AG10803 (cell line): ENCODE results near the gene WDFY4.

ENCODE experiments used
- DNase-seq: peaks from one replicate; pipeline ENCODE4 v3.0.0; 2010; ENCODE audit warnings: low read depth
- H3K4me3 ChIP-seq: 2 replicates; pipeline ENCODE4 v1.5.1; 2011; ENCODE audit warnings: mild to moderate bottlenecking, low read length, control low read depth
- CTCF ChIP-seq: conservative IDR thresholded peaks from 2 replicates; pipeline ENCODE4 v1.5.1; 2011; ENCODE audit warnings: mild to moderate bottlenecking, low read length, control low read depth, inconsistent platforms

WDFY4 gene

GRCh38 chr10:48731654-48732053 is 47.0 kb downstream of the WDFY4 start:
- H3K4me3 ChIP-seq: no peak overlapping the region
- TF ChIP-seq CTCF: no peak
- DNase-seq: no peak

DNA sequence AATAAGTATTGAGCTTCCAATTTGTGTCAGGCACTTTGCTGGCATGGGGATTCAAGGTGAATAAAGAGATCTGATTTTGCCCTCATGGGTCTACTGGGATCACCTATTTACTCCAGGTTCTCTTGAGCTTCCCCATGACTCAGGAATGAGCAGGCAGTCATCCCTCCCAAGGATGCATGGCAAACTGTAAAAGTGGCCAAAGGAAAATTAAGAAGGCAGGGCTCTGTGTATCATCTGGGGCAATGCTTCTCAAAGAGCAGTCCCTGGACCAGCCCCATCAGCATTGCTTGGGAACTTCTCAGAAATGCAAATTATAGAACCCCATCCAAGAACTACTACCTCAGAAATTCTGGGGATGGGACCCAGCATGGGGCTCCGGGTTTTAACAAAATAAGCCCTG is 48.7 kb downstream of the WDFY4 start:
- TF ChIP-seq CTCF: no peak
- no peak for DNase-seq

GRCh38 chr10:48735836-48736390 is 51.2 kb downstream of the WDFY4 start:
- TF ChIP-seq CTCF: no peak
- DNase-seq: no peak
- no peak overlapping the region for H3K4me3 ChIP-seq

More for the DNA sequence above, 48.7 kb downstream of the WDFY4 start:
- H3K4me3 ChIP-seq: no peak overlapping the region

DNA sequence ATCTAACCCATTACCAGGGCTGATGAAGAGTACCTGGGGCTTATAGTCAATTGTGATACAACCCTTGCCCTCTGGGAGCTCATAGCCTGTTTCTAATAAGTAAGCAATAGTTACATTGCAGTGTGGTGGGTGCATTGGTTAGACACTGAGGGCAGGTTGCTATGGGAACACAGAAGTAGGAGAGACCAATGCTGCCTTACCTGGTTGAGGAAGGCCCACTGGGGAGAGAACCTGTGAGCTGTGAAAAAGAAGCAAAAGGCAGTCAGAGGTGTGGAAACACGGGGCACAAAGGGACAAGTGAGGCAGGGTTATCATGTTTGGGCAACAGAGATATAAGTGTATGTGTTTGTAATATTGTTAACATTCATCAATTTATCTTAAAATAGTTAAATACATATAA is 51.9 kb downstream of the WDFY4 start:
- TF ChIP-seq CTCF: no peak
- DNase-seq: no peak
- H3K4me3 ChIP-seq: no peak overlapping the region

- no peak overlapping the region for H3K4me3 ChIP-seq
- TF ChIP-seq CTCF: no peak
- DNase-seq: no peak
These were observed 53.2 kb downstream of the WDFY4 start for GRCh38 chr10:48737886-48738285.

- H3K4me3 ChIP-seq: no peak overlapping the region
- no peak for DNase-seq
- no peak for TF ChIP-seq CTCF
These were observed 54.5 kb downstream of the WDFY4 start for GRCh38 chr10:48739170-48739569.

- DNase-seq: no peak
- no peak for TF ChIP-seq CTCF
- H3K4me3 ChIP-seq: no peak overlapping the region
These were observed 55.5 kb downstream of the WDFY4 start for GRCh38 chr10:48740015-48740707.
